Raji (cell line): Measurements from ENCODE around the gene ZDHHC16.

Source experiments
- POLR2A ChIP-seq: IDR thresholded peaks from 2 replicates; pipeline ENCODE4 v1.6.1; 2011; ENCODE audit warnings: low read depth, low read length, control low read depth; ENCODE audit not compliant: insufficient read depth

The ZDHHC16 gene

GRCh38 chr10:97445722-97446639, at the start of gene ZDHHC16, which contains the start of gene EXOSC1:
TSS of gene ZDHHC16 (plus strand) at chr10:97446175. CDS start at chr10:97451676, 5,501 bp downstream.
TSS of gene EXOSC1 (minus strand) at chr10:97446006. CDS start at chr10:97445985, 21 bp downstream.
- TF ChIP-seq POLR2A: peak; percentile 89

GRCh38 chr10:97399843-97400545, 46.0 kb upstream of the ZDHHC16 start:
- TF ChIP-seq POLR2A: no peak

GRCh38 chr10:97400665-97401454, 45.1 kb upstream of the ZDHHC16 start, which contains the start of gene RRP12:
TSS of gene RRP12 (minus strand) at chr10:97401340. CDS start at chr10:97401231, 109 bp downstream.
- TF ChIP-seq POLR2A: peak; percentile 88

- TF ChIP-seq POLR2A: no peak
Measured at GRCh38 chr10:97401455-97401919, 44.5 kb upstream of the ZDHHC16 start.

GRCh38 chr10:97404044-97404443, 41.9 kb upstream of the ZDHHC16 start:
- no peak for TF ChIP-seq POLR2A

- TF ChIP-seq POLR2A: no peak
Measured at GRCh38 chr10:97406064-97406463, 39.9 kb upstream of the ZDHHC16 start.

- TF ChIP-seq POLR2A: 0 out of 2 replicates have a peak, but pooled peaks have one; percentile 22
Measured at GRCh38 chr10:97407211-97407951, 38.6 kb upstream of the ZDHHC16 start.

GRCh38 chr10:97407952-97408248, 38.1 kb upstream of the ZDHHC16 start:
- TF ChIP-seq POLR2A: no peak

- no peak for TF ChIP-seq POLR2A
Measured at GRCh38 chr10:97408496-97408992, 37.4 kb upstream of the ZDHHC16 start.

- TF ChIP-seq POLR2A: no peak
Measured at GRCh38 chr10:97411406-97411805, 34.6 kb upstream of the ZDHHC16 start.

- no peak for TF ChIP-seq POLR2A
Measured at GRCh38 chr10:97412891-97413304, 33.1 kb upstream of the ZDHHC16 start.

GRCh38 chr10:97416565-97416964, 29.4 kb upstream of the ZDHHC16 start:
- TF ChIP-seq POLR2A: no peak

GRCh38 chr10:97425964-97426775, 19.8 kb upstream of the ZDHHC16 start, which contains the start of gene PGAM1:
TSS of gene PGAM1 (plus strand) at chr10:97426191. CDS start at chr10:97426308, 117 bp downstream.
- peak; percentile 86 for TF ChIP-seq POLR2A
